Right cardiac atrium (tissue), 5 donors: ENCODE results near the gene MTUS2. TPM values are rescaled to one million over a fixed set of nuclear protein-coding genes. Genes with fewer than 3 reads are reported as not detected.
A peak's percentile ranks its signal among the peaks of the same experiment; 100 is the strongest.

Experiments used
- ATAC-seq, 2 donors: fragments of 200-7000 bp; cut with Tn5 transposase; one replicate each; pipeline versions ENCODE4 v1.8.0 to v1.9.1; 2020; ENCODE audit warnings: moderate library complexity in 2 of 2, mild to moderate bottlenecking in 1 of 2
- DNase-seq, 3 donors: peaks; one replicate each; pipeline ENCODE4 v3.0.0-alpha.2; 2020
- H3K27ac ChIP-seq: one replicate; pipeline ENCODE4 v1.5.1; 2013; ENCODE audit warnings: mild to moderate bottlenecking, low read length, control low read depth, moderate library complexity
- H3K27me3 ChIP-seq: one replicate; pipeline ENCODE4 v1.6.1; 2013; ENCODE audit not compliant: control insufficient read depth, insufficient read depth
- H3K4me1 ChIP-seq: one replicate; pipeline ENCODE4 v1.6.1; 2013; ENCODE audit warnings: low read length; ENCODE audit not compliant: control insufficient read depth, insufficient read depth
- H3K4me3 ChIP-seq: one replicate; pipeline ENCODE4 v1.5.1; 2013; ENCODE audit warnings: low read length, control low read depth
- H3K9me3 ChIP-seq: one replicate; pipeline ENCODE4 v1.6.1; 2013; ENCODE audit warnings: low read length; ENCODE audit not compliant: control insufficient read depth
- WGBS: extraction: QIAGEN DNeasy Blood & Tissue Kit; methylation state at CpG from one replicate; pipeline ENCODE4 v1.1.7; 2013; 5-methylcytosine and 5-hydroxymethylcytosine counted together
- intact Hi-C, 4 donors: fragments of 100-400 bp; cut with DNase I; formaldehyde crosslinking; loops; one replicate each; pipeline versions ENCODE4 v1.11.0 to v1.14.0; 2022 to 2023
- polyA plus RNA-seq: library from polyadenylated mRNA; stranded (reverse); fragments of 200-250 nt; gene quantifications from one replicate; pipeline ENCODE4 v1.2.3, GENCODE V29; 2013
- total RNA-seq, 4 donors: library from RNA; stranded (reverse); fragmentation: NEBNext Ultra II Directional; extraction: Animal tissue kit (Norgen Biotek cat#: 25700); gene quantifications; one replicate each; pipeline ENCODE4 v1.2.1, GENCODE V29; 2021
- donor health status: healthy with polysubstance abuse.
- donor health status: DM: no; HTN: yes; CAD: no.
- donor health status: DM: no; HTN: no; CAD: no.
- donor health status: DM: no; HTN: yes; CAD: no; lungs with severe emphysema.
- donor health status: DM: yes; HTN: yes; CAD: no.

The MTUS2 gene
- total and polyA plus RNA-seq, 5 donors, result 25.9 to 139 (median 79.1) TPM

- Histone ChIP-seq H3K4me1 (peaks cover 6% of the 10 kb centered on the region), H3K4me3 (no peak overlapping the region), H3K27me3 (no peaks in the 10 kb centered on the region), H3K9me3 (no peaks in the 10 kb centered on the region), H3K27ac (no peak overlapping the region)
- DNase-seq, result no peak
- intact Hi-C loops, result loop anchor here in 2 of 4 donors (10.0 kb wide), 2 partner anchors 73 to 183 kb away; partner anchors contain the start of gene SLC7A1 (in 1 of the 2)
- 96% methylated on average over 14 of the region's 14 CpGs for WGBS
- ATAC-seq, result no peak
These were observed 701.2 kb downstream of the MTUS2 start for GRCh38 chr13:29521336-29521735.

- Histone ChIP-seq H3K4me3 (no peak overlapping the region), H3K4me1 (peaks cover 6% of the 10 kb centered on the region), H3K27me3 (no peaks in the 10 kb centered on the region), H3K27ac (peak overlapping the region; percentile 11), H3K9me3 (no peaks in the 10 kb centered on the region)
- intact Hi-C loops, result loop anchor here in 2 of 4 donors (10.0 kb wide), 2 partner anchors 73 to 183 kb away; partner anchors contain the start of gene SLC7A1 (in 1 of the 2)
- peak in 1 of 3 donors; percentile 48 for DNase-seq
- peak; percentile 9 to 46 for ATAC-seq
- WGBS, result 76% methylated on average over 16 of the region's 16 CpGs
These were observed 702.0 kb downstream of the MTUS2 start for GRCh38 chr13:29522044-29522685.

DNA sequence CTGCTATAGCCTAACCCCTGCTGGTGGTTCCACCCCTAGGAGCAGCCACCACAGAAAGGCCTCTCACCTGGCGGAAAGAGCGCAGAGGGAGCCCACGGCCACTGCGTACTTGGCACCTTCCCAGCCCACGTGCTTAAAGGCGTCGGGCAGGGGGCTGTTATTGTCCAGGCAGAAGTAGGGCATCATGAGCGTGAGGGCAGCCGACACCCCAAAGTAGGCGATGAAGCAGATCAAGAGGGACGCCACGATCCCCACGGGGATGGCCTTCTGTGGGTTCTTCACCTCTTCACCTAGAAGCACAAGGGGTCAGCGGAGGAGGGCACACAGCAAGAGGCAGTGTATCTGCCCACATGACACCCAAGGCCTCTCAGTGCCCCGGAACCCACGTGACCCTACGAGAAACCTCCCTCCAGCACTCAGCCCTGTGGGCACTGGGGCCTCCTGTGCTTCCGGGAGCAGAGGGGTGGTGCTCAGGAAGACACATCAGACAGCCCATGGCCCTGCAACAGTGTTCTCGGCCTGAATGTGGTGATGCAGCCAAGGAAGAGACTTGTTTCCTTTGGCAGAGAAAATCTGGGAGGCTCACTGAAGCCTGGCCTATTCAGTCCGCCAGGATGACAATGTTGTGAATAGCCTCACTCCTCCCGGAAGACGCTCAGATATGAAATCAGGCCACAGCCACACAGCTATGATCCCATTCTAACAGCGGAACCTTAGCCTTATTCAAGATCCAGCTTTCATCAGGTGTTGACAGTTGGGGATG, 703.2 kb downstream of the MTUS2 start:
- Histone ChIP-seq H3K27me3 (no peaks in the 10 kb centered on the region), H3K9me3 (no peaks in the 10 kb centered on the region), H3K27ac (peak overlapping the region; percentile 23), H3K4me1 (peaks cover 6% of the 10 kb centered on the region), H3K4me3 (no peak overlapping the region)
- ATAC-seq, result peak; percentile 87 to 92
- peak; percentile 79 to 88 (median 85) for DNase-seq
- 68% methylated on average over 23 of the region's 23 CpGs for WGBS
- intact Hi-C loops, result loop anchor here in 2 of 4 donors (10.0 kb wide), 2 partner anchors 71 to 181 kb away; partner anchors contain the start of gene SLC7A1 (in 1 of the 2)

GRCh38 chr13:29524176-29524575, 704.0 kb downstream of the MTUS2 start:
- DNase-seq, result peak; percentile 94 to 96 (median 95)
- peak overlapping the region; percentile 8 for H3K27ac ChIP-seq
- 31% methylated on average over 17 of the region's 17 CpGs for WGBS

GRCh38 chr13:29524641-29525040, 704.5 kb downstream of the MTUS2 start:
- H3K27ac ChIP-seq, result no peak overlapping the region
- H3K9me3 ChIP-seq, result no peaks in the 10 kb centered on the region
- DNase-seq, result no peak
- no peak for ATAC-seq
- 77% methylated on average over 9 of the region's 9 CpGs for WGBS
- intact Hi-C loops, result loop anchor here in 2 of 4 donors (10.0 kb wide), 2 partner anchors 70 to 180 kb away; partner anchors contain the start of gene SLC7A1 (in 1 of the 2)
- H3K4me3 ChIP-seq, result no peak overlapping the region
- no peaks in the 10 kb centered on the region for H3K27me3 ChIP-seq
- H3K4me1 ChIP-seq, result peaks cover 6% of the 10 kb centered on the region

More at GRCh38 chr13:29524176-29524575, 704.0 kb downstream of the MTUS2 start:
- peaks cover 6% of the 10 kb centered on the region for H3K4me1 ChIP-seq
- ATAC-seq, result peak; percentile 88 to 90
- H3K9me3 ChIP-seq, result no peaks in the 10 kb centered on the region
- H3K4me3 ChIP-seq, result no peak overlapping the region
- intact Hi-C loops, result loop anchor here in 2 of 4 donors (10.0 kb wide), 2 partner anchors 71 to 181 kb away; partner anchors contain the start of gene SLC7A1 (in 1 of the 2)
- no peaks in the 10 kb centered on the region for H3K27me3 ChIP-seq

- Histone ChIP-seq H3K27ac (no peak overlapping the region), H3K9me3 (no peaks in the 10 kb centered on the region), H3K4me3 (no peak overlapping the region), H3K4me1 (peaks cover 6% of the 10 kb centered on the region), H3K27me3 (no peaks in the 10 kb centered on the region)
- ATAC-seq (no peak), DNase-seq (no peak)
- intact Hi-C loops, result loop anchor here in 2 of 4 donors (10.0 kb wide), 2 partner anchors 69 to 179 kb away; partner anchors contain the start of gene SLC7A1 (in 1 of the 2)
- WGBS, result 97% methylated on average over 7 of the region's 7 CpGs
These were observed 705.6 kb downstream of the MTUS2 start for GRCh38 chr13:29525757-29526156.

DNA sequence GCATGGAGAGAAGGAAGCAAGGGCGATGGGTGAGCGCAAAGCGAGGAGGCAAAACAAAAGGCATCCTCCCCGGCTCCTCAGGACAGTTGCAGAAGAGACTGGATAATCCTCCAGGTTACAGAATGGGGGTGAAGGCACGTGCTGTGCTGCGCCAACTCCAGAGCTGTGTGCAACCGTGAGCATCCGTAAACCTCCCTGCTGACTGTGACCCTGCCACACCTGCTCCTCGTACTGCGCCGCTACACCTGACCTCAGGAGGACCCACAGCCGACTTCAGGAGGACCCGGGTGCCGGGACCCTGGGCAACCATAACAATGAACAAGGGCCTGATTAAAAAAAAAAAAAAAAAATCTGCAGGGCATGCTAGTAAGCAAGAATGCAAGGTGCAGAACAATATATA, 706.6 kb downstream of the MTUS2 start:
- Histone ChIP-seq H3K27ac (no peak overlapping the region), H3K4me1 (peaks cover 6% of the 10 kb centered on the region), H3K4me3 (no peak overlapping the region), H3K27me3 (no peaks in the 10 kb centered on the region), H3K9me3 (no peaks in the 10 kb centered on the region)
- ATAC-seq (no peak), DNase-seq (no peak)
- intact Hi-C loops, result loop anchor here in 2 of 4 donors (10.0 kb wide), 2 partner anchors 68 to 178 kb away; partner anchors contain the start of gene SLC7A1 (in 1 of the 2)
- WGBS, result 97% methylated on average over 14 of the region's 14 CpGs

- peaks cover 6% of the 10 kb centered on the region for H3K4me1 ChIP-seq
- no peak overlapping the region for H3K27ac ChIP-seq
- intact Hi-C loops, result loop anchor here in 2 of 4 donors (10.0 kb wide), 2 partner anchors 67 to 177 kb away; partner anchors contain the start of gene SLC7A1 (in 1 of the 2)
- ATAC-seq (no peak), DNase-seq (no peak)
- H3K9me3 ChIP-seq, result no peaks in the 10 kb centered on the region
- WGBS, result 89% methylated on average over 8 of the region's 8 CpGs
- no peak overlapping the region for H3K4me3 ChIP-seq
- H3K27me3 ChIP-seq, result no peaks in the 10 kb centered on the region
These were observed 707.4 kb downstream of the MTUS2 start for GRCh38 chr13:29527511-29527910.

GRCh38 chr13:29527916-29528315, 707.8 kb downstream of the MTUS2 start:
- 97% methylated on average over 5 of the region's 5 CpGs for WGBS
- intact Hi-C loops, result loop anchor here in 2 of 4 donors (10.0 kb wide), 2 partner anchors 67 to 177 kb away; partner anchors contain the start of gene SLC7A1 (in 1 of the 2)
- H3K27ac ChIP-seq, result no peak overlapping the region
- ATAC-seq (no peak), DNase-seq (no peak)
- H3K4me3 ChIP-seq, result no peak overlapping the region
- H3K27me3 ChIP-seq, result no peaks in the 10 kb centered on the region
- H3K4me1 ChIP-seq, result peaks cover 6% of the 10 kb centered on the region
- H3K9me3 ChIP-seq, result no peaks in the 10 kb centered on the region

DNA sequence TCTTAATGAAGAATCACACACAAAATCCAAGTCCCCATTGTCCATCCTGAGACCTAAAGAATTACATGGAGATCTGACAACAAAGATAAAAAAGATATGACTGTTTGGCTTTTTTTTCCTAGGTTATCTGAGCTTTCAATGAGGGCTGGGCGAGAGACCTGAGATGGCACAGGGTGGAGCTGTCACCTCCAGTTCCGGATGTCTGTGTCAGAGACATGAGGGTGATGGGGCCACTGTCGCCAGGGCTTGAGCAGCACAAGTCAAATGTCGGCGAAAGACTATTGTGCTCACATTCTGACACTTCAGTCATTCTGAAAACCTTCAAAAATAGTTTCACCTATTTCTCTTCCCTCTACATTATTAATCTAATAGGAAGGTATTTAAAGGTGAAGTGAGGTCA, 709.6 kb downstream of the MTUS2 start:
- H3K27ac ChIP-seq, result no peak overlapping the region
- DNase-seq (no peak), ATAC-seq (no peak)
- 91% methylated on average over 5 of the region's 5 CpGs for WGBS
- H3K9me3 ChIP-seq, result no peaks in the 10 kb centered on the region
- no peak overlapping the region for H3K4me3 ChIP-seq
- no peaks in the 10 kb centered on the region for H3K27me3 ChIP-seq
- intact Hi-C loops, result loop anchor here in 2 of 4 donors (10.0 kb wide), 2 partner anchors 65 to 175 kb away; partner anchors contain the start of gene SLC7A1 (in 1 of the 2)
- H3K4me1 ChIP-seq, result peaks cover 2% of the 10 kb centered on the region
